Mesothelial cell of epicardium (in vitro differentiated cells): Measurements from ENCODE around the gene PRR19. TPM values are rescaled to one million over a fixed set of nuclear protein-coding genes. Genes with fewer than 3 reads are reported as not detected.

Experiments
- DNase-seq, 2 experiments: peaks; one replicate each; pipeline ENCODE4 v3.0.0; 2021; ENCODE audit warnings: low spot score in 2 of 2; ENCODE audit not compliant: unreplicated experiment in 2 of 2
- H3K27ac Mint-ChIP-seq: 2 replicates; pipeline ENCODE4 v1.8.0; 2021; ENCODE audit warnings: mixed read lengths
- H3K27me3 Mint-ChIP-seq: 2 replicates; pipeline ENCODE4 v1.8.0; 2021; ENCODE audit warnings: low read depth, mixed read lengths
- H3K36me3 Mint-ChIP-seq: 2 replicates; pipeline ENCODE4 v1.8.0; 2021; ENCODE audit warnings: mixed read lengths
- H3K4me1 Mint-ChIP-seq: 2 replicates; pipeline ENCODE4 v1.8.0; 2021; ENCODE audit warnings: mixed read lengths
- H3K4me3 Mint-ChIP-seq: 2 replicates; pipeline ENCODE4 v1.8.0; 2021; ENCODE audit warnings: mild to moderate bottlenecking, moderate library complexity, mixed read lengths
- H3K9me3 Mint-ChIP-seq: 2 replicates; pipeline ENCODE4 v1.8.0; 2021; ENCODE audit warnings: mixed read lengths
- total RNA-seq: library from RNA; stranded (reverse); gene quantifications from 3 replicates; pipeline ENCODE4 v1.2.1, GENCODE V29; 2021
- TF ChIP-seq, protein P1 (sequence below): fragments of 200-600 bp; sonication (generic); IDR thresholded peaks from one replicate; pipeline ENCODE4 v1.5.0; 2021; ENCODE audit warnings: antibody characterized with exemption; ENCODE audit not compliant: unreplicated experiment

Gene PRR19
- total RNA-seq, 1 donor from 2014 or later: 1.7 TPM

DNA sequence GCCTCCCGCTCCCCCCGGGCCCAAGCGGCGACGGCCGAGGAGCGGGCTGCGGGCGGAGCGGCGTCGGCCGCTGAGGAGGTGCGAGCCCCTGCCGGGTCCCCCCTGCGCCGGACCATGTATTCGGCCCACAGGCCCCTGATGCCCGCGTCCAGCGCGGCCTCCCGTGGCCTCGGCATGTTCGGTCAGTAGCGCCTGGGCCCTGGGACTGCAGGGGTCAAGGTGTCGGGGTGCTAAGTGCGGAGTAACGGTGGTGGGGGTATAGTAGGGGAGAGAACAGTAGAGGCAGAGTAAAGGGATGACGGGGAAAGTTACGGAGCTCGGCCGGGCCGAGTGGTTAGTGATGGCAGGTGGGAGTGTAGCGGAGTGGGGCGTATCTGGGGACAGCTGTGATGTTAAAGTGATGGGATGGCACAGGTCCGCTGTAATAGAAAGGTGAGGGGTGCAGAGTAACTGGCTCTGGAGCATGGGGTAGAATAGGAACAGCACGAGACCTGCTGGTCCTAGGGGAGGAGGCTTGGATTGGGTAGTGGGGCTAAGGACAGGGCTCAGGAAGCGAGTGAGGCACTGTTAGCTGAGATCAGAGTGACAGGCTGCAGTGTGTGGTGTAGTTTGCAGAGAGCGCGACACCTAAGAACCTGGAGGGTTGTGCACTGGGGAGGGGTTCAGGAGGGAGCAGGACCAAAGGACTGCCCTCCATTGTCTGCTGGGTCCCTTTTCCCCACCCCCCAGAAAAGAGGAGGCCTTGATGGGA is 17.2 kb upstream of the PRR19 start:
- Mint-ChIP-seq H3K27me3 (no peaks in the 10 kb centered on the region), H3K27ac (peak overlapping the region; percentile 92), H3K4me3 (peak overlapping the region; percentile 82), H3K9me3 (no peaks in the 10 kb centered on the region), H3K4me1 (peaks cover 33% of the 10 kb centered on the region), H3K36me3 (peaks cover 2% of the 10 kb centered on the region)
- peak; percentile 18 to 48 for DNase-seq
- TF ChIP-seq, protein P1, sequence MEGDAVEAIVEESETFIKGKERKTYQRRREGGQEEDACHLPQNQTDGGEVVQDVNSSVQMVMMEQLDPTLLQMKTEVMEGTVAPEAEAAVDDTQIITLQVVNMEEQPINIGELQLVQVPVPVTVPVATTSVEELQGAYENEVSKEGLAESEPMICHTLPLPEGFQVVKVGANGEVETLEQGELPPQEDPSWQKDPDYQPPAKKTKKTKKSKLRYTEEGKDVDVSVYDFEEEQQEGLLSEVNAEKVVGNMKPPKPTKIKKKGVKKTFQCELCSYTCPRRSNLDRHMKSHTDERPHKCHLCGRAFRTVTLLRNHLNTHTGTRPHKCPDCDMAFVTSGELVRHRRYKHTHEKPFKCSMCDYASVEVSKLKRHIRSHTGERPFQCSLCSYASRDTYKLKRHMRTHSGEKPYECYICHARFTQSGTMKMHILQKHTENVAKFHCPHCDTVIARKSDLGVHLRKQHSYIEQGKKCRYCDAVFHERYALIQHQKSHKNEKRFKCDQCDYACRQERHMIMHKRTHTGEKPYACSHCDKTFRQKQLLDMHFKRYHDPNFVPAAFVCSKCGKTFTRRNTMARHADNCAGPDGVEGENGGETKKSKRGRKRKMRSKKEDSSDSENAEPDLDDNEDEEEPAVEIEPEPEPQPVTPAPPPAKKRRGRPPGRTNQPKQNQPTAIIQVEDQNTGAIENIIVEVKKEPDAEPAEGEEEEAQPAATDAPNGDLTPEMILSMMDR: no peak

DNA sequence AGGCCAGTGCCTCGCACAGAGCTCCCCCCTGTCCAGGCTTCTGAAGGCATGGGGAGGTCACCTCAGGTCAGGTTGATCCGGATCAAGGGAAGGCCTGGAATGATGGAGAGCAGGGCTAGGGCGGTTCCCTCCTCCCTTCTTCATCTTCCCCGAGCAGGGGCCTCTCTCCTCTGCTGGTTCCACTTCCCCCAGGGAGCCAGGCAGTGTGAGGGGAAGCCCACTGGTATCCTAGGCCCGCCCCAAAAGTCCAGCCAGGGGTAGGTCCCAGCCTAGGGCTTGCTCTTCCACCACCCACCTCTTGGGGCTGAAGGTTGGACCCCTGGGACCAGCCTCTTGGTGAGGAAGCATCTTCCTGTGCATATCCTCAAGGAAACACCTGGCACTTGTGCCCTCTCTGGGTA is 16.4 kb upstream of the PRR19 start:
- H3K36me3 Mint-ChIP-seq: peaks cover 3% of the 10 kb centered on the region
- no peak for DNase-seq
- no peaks in the 10 kb centered on the region for H3K27me3 Mint-ChIP-seq
- H3K27ac Mint-ChIP-seq: peak overlapping the region; percentile 81
- no peaks in the 10 kb centered on the region for H3K9me3 Mint-ChIP-seq
- TF ChIP-seq, protein P1: no peak
- peak overlapping the region; percentile 82 for H3K4me3 Mint-ChIP-seq
- H3K4me1 Mint-ChIP-seq: peaks cover 33% of the 10 kb centered on the region

DNA sequence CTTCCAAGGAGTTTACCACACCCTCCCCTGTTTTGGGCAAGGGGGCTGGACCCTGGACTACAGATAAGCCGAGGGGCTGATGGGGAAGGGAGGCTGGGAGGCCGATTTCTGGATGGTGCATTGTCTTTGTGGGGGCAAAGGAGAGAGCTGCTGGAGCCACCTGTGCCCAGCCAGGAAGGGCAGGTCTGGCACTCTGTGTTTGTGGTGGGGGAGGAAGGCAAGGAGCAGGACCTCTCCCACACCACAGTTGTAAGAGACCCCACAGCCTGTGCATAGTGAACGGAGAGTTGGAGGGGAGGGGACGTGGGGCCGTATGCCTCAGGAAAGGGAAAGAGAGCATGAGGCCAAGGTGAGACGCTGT is 16.0 kb upstream of the PRR19 start:
- no peaks in the 10 kb centered on the region for H3K27me3 Mint-ChIP-seq
- TF ChIP-seq, protein P1: no peak

DNA sequence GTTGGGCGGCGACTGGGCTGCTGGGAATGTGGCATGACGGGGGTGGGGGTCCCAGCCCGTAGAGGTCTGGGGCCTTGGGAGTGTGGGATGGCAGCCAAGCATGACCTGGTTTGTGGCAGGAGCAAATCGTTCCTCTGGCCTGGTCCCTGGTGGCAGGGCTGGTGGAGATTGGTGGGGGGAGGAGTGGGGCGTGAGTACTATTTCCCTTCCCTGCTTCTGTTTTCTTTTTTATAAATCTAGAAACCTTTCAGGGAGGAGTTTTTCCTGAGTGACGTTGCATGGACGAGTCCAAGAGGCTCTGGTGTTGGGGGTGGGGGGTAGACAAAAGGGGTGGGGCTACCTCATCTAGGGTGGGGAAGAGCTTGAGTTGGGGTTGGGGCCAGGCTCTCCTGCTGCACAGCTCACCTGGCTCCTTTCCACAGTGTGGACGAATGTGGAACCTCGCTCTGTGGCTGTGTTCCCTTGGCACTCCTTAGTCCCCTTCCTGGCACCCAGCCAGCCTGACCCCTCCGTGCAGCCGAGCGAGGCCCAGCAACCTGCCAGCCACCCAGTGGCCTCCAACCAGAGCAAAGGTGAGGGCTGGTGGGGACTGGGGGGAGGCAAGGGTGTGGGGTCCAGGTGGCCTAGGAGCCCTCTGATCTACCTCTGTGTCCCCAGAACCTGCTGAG is 15.4 kb upstream of the PRR19 start:
- peak overlapping the region; percentile 82 for H3K4me3 Mint-ChIP-seq
- no peak for DNase-seq

More for the DNA sequence above, 16.0 kb upstream of the PRR19 start:
- Mint-ChIP-seq H3K4me1 (peaks cover 33% of the 10 kb centered on the region), H3K9me3 (no peaks in the 10 kb centered on the region), H3K36me3 (peaks cover 3% of the 10 kb centered on the region), H3K27ac (peak overlapping the region; percentile 81), H3K4me3 (peak overlapping the region; percentile 82)
- DNase-seq: no peak

DNA sequence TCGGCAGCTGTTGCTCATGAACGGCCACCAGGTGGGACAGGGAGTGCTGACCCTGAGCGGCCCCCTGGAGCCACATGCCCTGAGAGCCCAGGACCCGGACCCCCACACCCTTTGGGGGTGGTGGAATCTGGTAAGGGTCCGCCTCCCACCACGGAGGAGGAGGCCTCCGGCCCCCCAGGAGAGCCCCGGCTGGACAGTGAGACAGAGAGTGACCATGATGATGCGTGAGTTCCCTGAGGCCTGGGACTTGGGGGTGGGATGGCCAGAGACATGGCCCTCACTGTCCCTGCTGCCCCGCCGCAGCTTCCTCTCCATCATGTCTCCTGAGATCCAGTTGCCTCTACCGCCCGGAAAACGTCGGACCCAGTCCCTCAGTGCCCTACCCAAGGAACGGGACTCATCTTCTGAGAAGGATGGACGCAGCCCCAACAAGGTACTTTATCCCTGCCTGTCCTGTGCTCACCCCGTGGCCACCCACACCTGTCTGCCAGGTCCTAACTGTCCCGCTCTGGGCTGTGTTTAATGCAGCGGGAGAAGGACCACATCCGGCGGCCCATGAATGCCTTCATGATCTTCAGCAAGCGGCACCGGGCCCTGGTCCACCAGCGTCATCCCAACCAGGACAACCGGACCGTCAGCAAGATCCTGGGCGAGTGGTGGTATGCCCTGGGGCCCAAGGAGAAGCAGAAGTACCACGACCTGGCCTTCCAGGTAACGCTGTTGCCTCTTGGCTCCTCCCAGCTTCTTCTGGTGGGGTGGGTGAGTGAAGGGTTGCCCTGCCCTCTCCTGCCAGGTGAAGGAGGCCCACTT is 14.7 kb upstream of the PRR19 start:
- H3K27me3 Mint-ChIP-seq: no peaks in the 10 kb centered on the region
- H3K27ac Mint-ChIP-seq: no peak overlapping the region
- TF ChIP-seq, protein P1: no peak
- H3K4me3 Mint-ChIP-seq: no peak overlapping the region
- DNase-seq: no peak
- H3K36me3 Mint-ChIP-seq: peaks cover 7% of the 10 kb centered on the region
- no peaks in the 10 kb centered on the region for H3K9me3 Mint-ChIP-seq
- H3K4me1 Mint-ChIP-seq: peaks cover 22% of the 10 kb centered on the region

More for the DNA sequence above, 15.4 kb upstream of the PRR19 start:
- peaks cover 3% of the 10 kb centered on the region for H3K36me3 Mint-ChIP-seq
- H3K27me3 Mint-ChIP-seq: no peaks in the 10 kb centered on the region
- peak overlapping the region; percentile 81 for H3K27ac Mint-ChIP-seq
- H3K4me1 Mint-ChIP-seq: peaks cover 29% of the 10 kb centered on the region
- no peaks in the 10 kb centered on the region for H3K9me3 Mint-ChIP-seq
- TF ChIP-seq, protein P1: no peak
